Measurements from ENCODE around the gene COG3.

COG3 gene

GRCh38 chr13:45432737-45433380 lies 31.9 kb upstream of the COG3 start:
- no peak for DNase-seq (ENCODE audit: low read depth)
- no peak overlapping the region for H3K4me3 ChIP-seq (ENCODE audit: low read depth, low read length)
- TF ChIP-seq CTCF (IDR thresholded peaks at IDR 0.05; ENCODE audit: control insufficient read depth, extremely low read depth, insufficient read depth) = no peak

- TF ChIP-seq CTCF (IDR thresholded peaks at IDR 0.05; ENCODE audit: control insufficient read depth, extremely low read depth, insufficient read depth) = no peak
- no peak for DNase-seq (ENCODE audit: low read depth)
- H3K4me3 ChIP-seq (ENCODE audit: low read depth, low read length) = no peak overlapping the region
These were observed 31.4 kb upstream of the COG3 start for GRCh38 chr13:45433381-45433790.

DNA sequence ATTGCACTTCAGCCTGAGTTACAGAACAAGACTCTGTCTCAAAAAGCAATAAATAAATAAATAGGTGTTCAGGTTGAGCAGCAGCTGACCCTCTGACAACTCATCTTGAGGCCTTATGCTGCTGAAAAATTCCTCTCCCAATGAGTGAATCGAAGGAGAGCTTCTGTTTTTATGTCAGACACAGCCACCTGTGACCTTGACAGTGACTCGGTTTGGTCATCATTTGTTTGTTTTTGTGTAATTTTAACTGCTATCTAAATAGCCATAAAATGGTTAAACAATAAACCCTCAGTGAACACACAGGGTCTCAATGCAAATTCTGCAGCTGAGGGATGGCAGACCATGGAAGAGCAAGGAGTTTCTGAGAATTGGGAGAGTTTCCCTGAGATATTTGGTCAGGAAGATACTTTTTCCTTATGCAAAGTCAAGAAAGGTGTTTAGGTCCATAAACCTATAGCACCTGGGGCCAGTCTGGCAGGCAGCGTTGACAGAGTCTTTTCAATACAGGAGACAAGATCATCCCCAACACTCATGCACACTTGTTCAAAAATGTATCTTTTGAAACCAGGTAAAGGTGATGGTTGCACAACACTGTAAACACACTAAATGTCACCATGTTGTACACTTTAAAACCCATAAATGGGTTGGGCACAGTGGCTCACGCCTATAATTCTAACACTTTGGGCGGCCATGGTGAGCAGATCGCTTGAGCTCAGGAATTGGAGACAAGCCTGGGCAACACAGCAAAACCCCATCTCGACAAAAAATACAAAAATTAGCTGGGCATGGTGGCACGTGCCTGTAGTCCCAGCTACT lies 30.0 kb upstream of the COG3 start:
- DNase-seq (ENCODE audit: low read depth) = peak; percentile 36
- no peak for TF ChIP-seq CTCF (IDR thresholded peaks at IDR 0.05; ENCODE audit: control insufficient read depth, extremely low read depth, insufficient read depth)
- no peak overlapping the region for H3K4me3 ChIP-seq (ENCODE audit: low read depth, low read length)

DNA sequence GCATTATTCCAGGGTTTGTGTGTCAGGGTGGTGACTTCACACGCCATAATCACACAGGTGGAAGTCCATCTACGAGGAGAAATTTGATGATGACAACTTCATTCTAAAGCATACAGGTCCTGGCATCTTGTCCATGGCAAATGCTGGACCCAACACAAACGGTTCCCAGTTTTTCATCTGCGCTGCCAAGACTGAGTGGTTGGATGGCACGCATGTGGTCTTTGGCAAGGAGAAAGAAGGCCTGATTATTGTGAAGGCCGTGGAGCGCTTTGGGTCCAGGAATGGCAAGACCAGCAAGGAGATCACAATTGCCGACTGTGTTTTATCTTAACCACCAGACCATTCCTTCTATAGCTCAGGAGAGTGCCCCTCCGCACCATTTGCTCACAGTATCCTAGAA lies 28.4 kb upstream of the COG3 start:
- DNase-seq (ENCODE audit: low read depth) = no peak
- no peak for TF ChIP-seq CTCF (IDR thresholded peaks at IDR 0.05; ENCODE audit: control insufficient read depth, extremely low read depth, insufficient read depth)
- H3K4me3 ChIP-seq (ENCODE audit: low read depth, low read length) = no peak overlapping the region

- no peak for DNase-seq (ENCODE audit: low read depth)
- no peak overlapping the region for H3K4me3 ChIP-seq (ENCODE audit: low read depth, low read length)
- no peak for TF ChIP-seq CTCF (IDR thresholded peaks at IDR 0.05; ENCODE audit: control insufficient read depth, extremely low read depth, insufficient read depth)
These were observed 27.8 kb upstream of the COG3 start for GRCh38 chr13:45436953-45437352.

GRCh38 chr13:45437947-45438346 lies 26.8 kb upstream of the COG3 start:
- DNase-seq (ENCODE audit: low read depth) = no peak
- H3K4me3 ChIP-seq (ENCODE audit: low read depth, low read length) = no peak overlapping the region
- no peak for TF ChIP-seq CTCF (IDR thresholded peaks at IDR 0.05; ENCODE audit: control insufficient read depth, extremely low read depth, insufficient read depth)
